Renal pelvis (tissue), 12 donors: ENCODE results near the gene SYT13. TPM values are rescaled to one million over a fixed set of nuclear protein-coding genes. Genes with fewer than 3 reads are reported as not detected.

ENCODE experiments used
- DNase-seq: peaks from one replicate; pipeline ENCODE4 v3.0.0-alpha.2; 2013
- long read RNA-seq, 16 experiments: transcript quantifications; one replicate each; lab custom pipeline, GENCODE V29; 2026
- polyA plus RNA-seq, 3 donors: library from polyadenylated mRNA; unstranded; fragments of 120-200 nt; gene quantifications; one replicate each; pipeline ENCODE4 v1.2.1, GENCODE V29; 2013; ENCODE audit not compliant: insufficient read length in 3 of 3

Gene SYT13, protein sequence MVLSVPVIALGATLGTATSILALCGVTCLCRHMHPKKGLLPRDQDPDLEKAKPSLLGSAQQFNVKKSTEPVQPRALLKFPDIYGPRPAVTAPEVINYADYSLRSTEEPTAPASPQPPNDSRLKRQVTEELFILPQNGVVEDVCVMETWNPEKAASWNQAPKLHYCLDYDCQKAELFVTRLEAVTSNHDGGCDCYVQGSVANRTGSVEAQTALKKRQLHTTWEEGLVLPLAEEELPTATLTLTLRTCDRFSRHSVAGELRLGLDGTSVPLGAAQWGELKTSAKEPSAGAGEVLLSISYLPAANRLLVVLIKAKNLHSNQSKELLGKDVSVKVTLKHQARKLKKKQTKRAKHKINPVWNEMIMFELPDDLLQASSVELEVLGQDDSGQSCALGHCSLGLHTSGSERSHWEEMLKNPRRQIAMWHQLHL
- polyA plus RNA-seq: 10 to 100 TPM; 10.5 to 13.3 (median 11.5) TPM
- long read RNA-seq, donor 1, full-length matches to known transcripts: 3 of 3 reads
- long read RNA-seq, donor 1, partial matches to known transcripts: 0 of 3 reads
- long read RNA-seq, donor 1, other reads (novel, unspliced or antisense): 0 of 3 reads
- long read RNA-seq, donor 2: 0 reads
- long read RNA-seq, donor 3, full-length matches to known transcripts: 5 of 5 reads
- long read RNA-seq, donor 3, partial matches to known transcripts: 0 of 5 reads
- long read RNA-seq, donor 3, other reads (novel, unspliced or antisense): 0 of 5 reads
- long read RNA-seq, donor 4, full-length matches to known transcripts: 4 of 4 reads
- long read RNA-seq, donor 4, partial matches to known transcripts: 0 of 4 reads
- long read RNA-seq, donor 4, other reads (novel, unspliced or antisense): 0 of 4 reads
- long read RNA-seq, donor 5, full-length matches to known transcripts: 2 of 2 reads
- long read RNA-seq, donor 5, partial matches to known transcripts: 0 of 2 reads
- long read RNA-seq, donor 5, other reads (novel, unspliced or antisense): 0 of 2 reads
- long read RNA-seq, donor 6, full-length matches to known transcripts: 2 of 2 reads
- long read RNA-seq, donor 6, partial matches to known transcripts: 0 of 2 reads
- long read RNA-seq, donor 6, other reads (novel, unspliced or antisense): 0 of 2 reads
- long read RNA-seq, donor 7, full-length matches to known transcripts: 4 of 4 reads
- long read RNA-seq, donor 7, partial matches to known transcripts: 0 of 4 reads
- long read RNA-seq, donor 7, other reads (novel, unspliced or antisense): 0 of 4 reads
- long read RNA-seq, donor 8: 0 reads
- long read RNA-seq, donor 9, full-length matches to known transcripts: 1 of 1 reads
- long read RNA-seq, donor 9, partial matches to known transcripts: 0 of 1 reads
- long read RNA-seq, donor 9, other reads (novel, unspliced or antisense): 0 of 1 reads
- long read RNA-seq, donor 10, full-length matches to known transcripts: 4 of 4 reads
- long read RNA-seq, donor 10, partial matches to known transcripts: 0 of 4 reads
- long read RNA-seq, donor 10, other reads (novel, unspliced or antisense): 0 of 4 reads
- long read RNA-seq, donor 11, full-length matches to known transcripts: 1 of 1 reads
- long read RNA-seq, donor 11, partial matches to known transcripts: 0 of 1 reads
- long read RNA-seq, donor 11, other reads (novel, unspliced or antisense): 0 of 1 reads
- long read RNA-seq, donor 12, full-length matches to known transcripts: 6 of 6 reads
- long read RNA-seq, donor 12, partial matches to known transcripts: 0 of 6 reads
- long read RNA-seq, donor 12, other reads (novel, unspliced or antisense): 0 of 6 reads
- long read RNA-seq, donor 13, full-length matches to known transcripts: 1 of 1 reads
- long read RNA-seq, donor 13, partial matches to known transcripts: 0 of 1 reads
- long read RNA-seq, donor 13, other reads (novel, unspliced or antisense): 0 of 1 reads
- long read RNA-seq, donor 14: 0 reads
- long read RNA-seq, donor 15, full-length matches to known transcripts: 7 of 7 reads
- long read RNA-seq, donor 15, partial matches to known transcripts: 0 of 7 reads
- long read RNA-seq, donor 15, other reads (novel, unspliced or antisense): 0 of 7 reads
- long read RNA-seq, donor 16, full-length matches to known transcripts: 5 of 5 reads
- long read RNA-seq, donor 16, partial matches to known transcripts: 0 of 5 reads
- long read RNA-seq, donor 16, other reads (novel, unspliced or antisense): 0 of 5 reads

GRCh38 chr11:45285930-45286632 is at the start of gene SYT13:
Gene SYT13, minus strand, starts transcription at chr11:45286341. Its CDS starts 134 bp downstream, at chr11:45286207.
- DNase-seq: peak; percentile 62

DNA sequence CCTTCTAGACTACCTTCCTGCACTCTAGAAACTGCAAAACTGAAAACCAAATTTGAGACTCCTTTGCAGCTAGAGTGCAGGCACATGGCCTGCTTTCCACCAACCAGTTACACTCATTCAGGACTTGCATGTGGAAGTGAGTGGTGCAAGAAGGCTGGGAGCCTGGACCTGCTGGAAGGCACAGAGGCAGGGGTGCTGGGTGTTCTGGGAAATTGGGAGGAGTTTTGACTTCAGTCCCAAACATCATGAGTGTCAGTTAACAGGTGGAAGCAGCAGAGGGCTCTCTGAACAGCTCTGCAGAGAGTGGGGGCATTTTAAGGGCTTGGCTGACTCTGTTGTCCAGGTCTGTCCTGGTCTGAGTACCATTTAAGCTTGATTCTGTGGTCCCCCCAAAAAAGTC is 49.3 kb upstream of the SYT13 start:
- no peak for DNase-seq

- DNase-seq: no peak
These were observed 48.7 kb upstream of the SYT13 start for GRCh38 chr11:45334836-45335235.

GRCh38 chr11:45334410-45334809 is 48.3 kb upstream of the SYT13 start:
- no peak for DNase-seq

- DNase-seq: peak; percentile 55
These were observed 47.1 kb upstream of the SYT13 start for GRCh38 chr11:45333001-45333971.

- DNase-seq: peak; percentile 47
These were observed 46.3 kb upstream of the SYT13 start for GRCh38 chr11:45332276-45332934.

GRCh38 chr11:45331839-45332238 is 45.7 kb upstream of the SYT13 start:
- DNase-seq: no peak

- no peak for DNase-seq
These were observed 42.6 kb upstream of the SYT13 start for GRCh38 chr11:45328726-45329125.

- DNase-seq: no peak
These were observed 38.3 kb upstream of the SYT13 start for GRCh38 chr11:45324459-45324858.

- DNase-seq: no peak
These were observed 37.6 kb upstream of the SYT13 start for GRCh38 chr11:45323601-45324249.

GRCh38 chr11:45322891-45323600 is 36.9 kb upstream of the SYT13 start:
- no peak for DNase-seq

DNA sequence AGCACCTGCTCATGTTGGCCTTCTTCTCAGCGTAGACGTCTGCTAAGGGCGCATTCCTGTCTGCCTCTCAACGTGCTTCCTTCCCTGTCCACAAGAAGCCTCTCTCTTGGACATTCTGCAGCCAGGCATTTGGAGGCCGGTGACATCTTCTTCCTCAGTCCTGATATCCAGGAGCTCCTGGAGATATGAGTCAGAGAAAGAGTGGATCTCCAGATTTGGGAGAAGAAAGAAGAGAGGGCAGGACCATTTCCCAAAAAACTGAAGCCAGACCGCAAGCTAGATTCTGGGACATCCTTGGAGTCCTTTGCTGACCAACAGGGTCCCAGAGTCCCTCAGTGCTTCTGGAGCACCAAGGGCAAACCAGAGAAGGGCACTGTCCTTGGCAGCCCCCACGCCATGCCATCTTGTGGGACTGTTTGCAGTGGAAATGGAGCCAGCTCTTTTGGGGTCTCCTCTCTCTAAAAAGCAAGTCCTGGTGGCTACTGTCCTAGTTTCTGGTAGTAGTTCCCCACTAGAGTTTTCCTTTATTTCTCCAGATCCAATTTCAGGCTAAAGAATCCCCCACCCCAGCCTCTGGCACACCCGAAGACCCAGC is 36.1 kb upstream of the SYT13 start:
- DNase-seq: no peak

DNA sequence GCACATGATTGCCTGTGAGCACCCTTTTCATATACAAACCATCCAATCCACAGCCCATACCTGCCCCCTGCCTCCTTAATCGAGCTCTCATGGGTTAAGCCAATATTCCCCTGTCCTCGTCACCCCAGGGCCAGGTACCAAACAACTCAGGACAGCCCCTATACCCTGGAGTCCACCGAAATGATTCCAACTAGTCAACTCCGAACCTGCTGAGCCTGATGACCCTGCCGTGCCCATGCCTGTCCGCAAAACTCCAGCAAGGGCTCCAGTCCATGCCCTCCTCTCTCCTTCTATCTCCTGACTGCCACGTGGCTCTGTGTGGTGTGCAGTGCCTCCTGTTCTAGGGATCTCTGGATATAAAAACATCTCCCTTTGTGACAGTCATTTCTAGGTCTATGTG is 35.5 kb upstream of the SYT13 start:
- DNase-seq: no peak

DNA sequence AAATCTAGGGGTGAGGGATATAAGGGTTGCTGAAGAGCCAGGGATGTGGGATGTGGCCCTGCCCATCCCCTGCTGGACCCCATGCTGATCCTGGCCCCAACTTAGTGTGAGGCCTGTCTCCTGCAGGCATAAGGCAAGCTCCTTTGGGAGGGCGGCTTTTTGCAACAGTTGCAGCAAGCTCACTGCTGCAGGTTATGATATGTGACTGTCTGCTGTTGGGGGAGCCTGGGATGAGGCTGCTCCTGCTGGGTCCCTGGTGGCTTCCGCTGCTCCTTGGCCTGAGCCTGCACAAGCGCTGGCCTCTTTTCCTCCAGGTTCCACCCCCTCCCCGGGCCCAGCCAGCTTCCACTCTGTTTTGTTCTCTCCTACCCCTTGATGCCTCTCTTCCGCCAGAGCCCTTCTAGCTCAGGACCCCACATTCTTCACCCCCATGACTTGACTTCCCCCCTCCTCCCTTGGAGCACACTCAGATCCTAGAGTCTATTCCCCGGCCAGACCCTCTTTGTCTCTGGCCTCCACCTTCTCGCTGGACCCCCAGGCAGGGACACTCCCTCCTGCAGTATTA is 35.0 kb upstream of the SYT13 start:
- DNase-seq: no peak

GRCh38 chr11:45320371-45320770 is 34.2 kb upstream of the SYT13 start:
- no peak for DNase-seq
